OCI-LY7 (cell line): ENCODE measurements around the gene ENAH. TPM values are rescaled to one million over a fixed set of nuclear protein-coding genes. Genes with fewer than 3 reads are reported as not detected.

ENCODE experiments used
- BruUV-seq: library from RNA; stranded (reverse); fragments of 400-500 nt; replicated peaks from 2 replicates; lab custom pipeline; 2021; lab: Mats Ljungman, UMichigan
- CTCF ChIA-PET: fragments of 300-600 bp; sonication (Branson Sonifier 250); formaldehyde crosslinking; loops from one replicate; lab custom pipeline; 2022; ENCODE audit warnings: antibody characterized with exemption; ENCODE audit not compliant: unreplicated experiment; lab: Charles Lee
- POLR2A ChIA-PET: fragments of 300-600 bp; sonication (Branson Sonifier 250); formaldehyde crosslinking; loops from one replicate; lab custom pipeline; 2022; ENCODE audit warnings: antibody characterized with exemption; lab: Charles Lee
- DNase-seq: peaks from one replicate; pipeline ENCODE4 v3.0.0-alpha.2; 2015; ENCODE audit warnings: low spot score
- H2AFZ ChIP-seq: fragments of 200-600 bp; sonication (generic), shearing (Covaris generic); 2 replicates; pipeline ENCODE4 v1.6.1; 2014; ENCODE audit warnings: mild to moderate bottlenecking, antibody characterized with exemption, low read length, moderate library complexity
- H3K27ac ChIP-seq: fragments of 200-600 bp; sonication (generic); 2 replicates; pipeline ENCODE4 v1.5.1; 2014; ENCODE audit warnings: mixed run types, low read depth, mild to moderate bottlenecking, moderate library complexity, low read length, inconsistent platforms; ENCODE audit not compliant: poor library complexity, severe bottlenecking
- H3K36me3 ChIP-seq: fragments of 200-600 bp; sonication (generic); 2 replicates; pipeline ENCODE4 v1.6.1; 2014; ENCODE audit warnings: mild to moderate bottlenecking, antibody characterized with exemption, low read length, moderate library complexity, mixed read lengths; ENCODE audit not compliant: insufficient read depth
- H3K4me1 ChIP-seq: fragments of 200-600 bp; sonication (generic); 2 replicates; pipeline ENCODE4 v1.5.1; 2014; ENCODE audit warnings: mild to moderate bottlenecking, low read length; ENCODE audit not compliant: insufficient read depth, poor library complexity, severe bottlenecking
- H3K4me2 ChIP-seq: fragments of 200-600 bp; sonication (generic); 2 replicates; pipeline ENCODE4 v1.6.1; 2014; ENCODE audit warnings: mild to moderate bottlenecking, low read length
- H3K4me3 ChIP-seq: fragments of 200-600 bp; sonication (generic); 2 replicates; pipeline ENCODE4 v1.5.1; 2014; ENCODE audit warnings: mild to moderate bottlenecking, low read depth, low read length; ENCODE audit not compliant: poor library complexity, severe bottlenecking
- H3K79me2 ChIP-seq: fragments of 200-600 bp; sonication (generic); 2 replicates; pipeline ENCODE4 v1.6.1; 2016; ENCODE audit warnings: low read depth, mild to moderate bottlenecking, low read length, moderate library complexity, mixed read lengths; ENCODE audit not compliant: insufficient read depth
- H3K9me2 ChIP-seq: fragments of 200-600 bp; sonication (generic); 2 replicates; pipeline ENCODE4 v1.6.1; 2016; ENCODE audit warnings: mild to moderate bottlenecking, low read length, mixed read lengths; ENCODE audit not compliant: insufficient read depth
- H3K9me3 ChIP-seq: fragments of 200-600 bp; sonication (generic); 2 replicates; pipeline ENCODE4 v1.6.1; 2014; ENCODE audit warnings: mild to moderate bottlenecking, mixed run types, low read length, mixed read lengths
- H4K20me1 ChIP-seq: fragments of 200-600 bp; sonication (generic); 2 replicates; pipeline ENCODE4 v1.6.1; 2014; ENCODE audit warnings: mild to moderate bottlenecking, antibody characterized with exemption, low read length, moderate library complexity, mixed read lengths; ENCODE audit not compliant: insufficient read depth
- CTCF ChIP-seq: fragments of 200-600 bp; sonication (generic); conservative IDR thresholded peaks from 2 replicates; pipeline ENCODE4 v1.5.1; 2014; ENCODE audit warnings: mild to moderate bottlenecking, antibody characterized with exemption, low read length, moderate library complexity, mixed read lengths
- EZH2phosphoT487 ChIP-seq: fragments of 200-600 bp; sonication (generic); IDR thresholded peaks from 2 replicates; pipeline ENCODE4 v1.6.1; 2018; ENCODE audit warnings: low read depth, borderline replicate concordance, mild to moderate bottlenecking, mixed run types, antibody characterized with exemption, low read length, moderate library complexity, mixed read lengths
- intact Hi-C: fragments of 100-400 bp; cut with micrococcal nuclease; formaldehyde crosslinking; loops from one replicate; pipeline ENCODE4 v1.10.0; 2022; ENCODE audit not compliant: unreplicated experiment
- total RNA-seq, 2 experiments: library from RNA; depleted of rRNA in 1 of 2; stranded (reverse); fragments of >200 nt in 1 of 2; shearing (Covaris generic) in 1 of 2; gene quantifications; 2 replicates each; pipeline ENCODE4 v1.2.3, GENCODE V29; 2014 to 2022

The ENAH gene
- total RNA-seq, 2 experiments from 2014 or later, result 4.6 to 18.1 TPM

- no peaks in the 10 kb centered on the region for H3K9me2 ChIP-seq
- H3K27ac ChIP-seq, result no peak overlapping the region
- H4K20me1 ChIP-seq, result no peaks in the 10 kb centered on the region
- BruUV-seq, result no TSS peak
- no peak overlapping the region for H3K4me2 ChIP-seq
- intact Hi-C loops, result loop anchor here (1.0 to 5.0 kb wide), 3 partner anchors 101 to 322 kb away; no protein-coding TSS in a partner anchor
- H2AFZ ChIP-seq, result no peak overlapping the region
- peak; percentile 52 for DNase-seq
- H3K4me1 ChIP-seq, result peaks cover 36% of the 10 kb centered on the region
- POLR2A ChIA-PET, result interaction anchor here (0.5 to 1.3 kb wide), 13 partner anchors 15 to 231 kb away, joined by 3 to 6 read pairs (median 3); no protein-coding TSS in a partner anchor
- H3K4me3 ChIP-seq, result no peak overlapping the region
- TF ChIP-seq CTCF (peak; percentile 74), EZH2phosphoT487 (no peak)
- H3K36me3 ChIP-seq, result no peaks in the 10 kb centered on the region
- H3K9me3 ChIP-seq, result no peaks in the 10 kb centered on the region
- no peaks in the 10 kb centered on the region for H3K79me2 ChIP-seq
- CTCF ChIA-PET, result interaction anchor here (0.6 to 1.4 kb wide), 3 partner anchors 173 to 229 kb away, joined by 3 to 6 read pairs (median 3); no protein-coding TSS in a partner anchor
Measured at GRCh38 chr1:225655509-225656258, 2.8 kb upstream of the ENAH start.

GRCh38 chr1:225654688-225655508, 2.0 kb upstream of the ENAH start:
- no peaks in the 10 kb centered on the region for H3K9me3 ChIP-seq
- H2AFZ ChIP-seq, result no peak overlapping the region
- TF ChIP-seq CTCF (no peak), EZH2phosphoT487 (no peak)
- no peak overlapping the region for H3K27ac ChIP-seq
- intact Hi-C loops, result loop anchor here (1.0 to 5.0 kb wide), 5 partner anchors 100 to 322 kb away; partner anchors contain the start of gene LBR
- DNase-seq, result no peak
- H3K4me2 ChIP-seq, result no peak overlapping the region
- no peaks in the 10 kb centered on the region for H4K20me1 ChIP-seq
- BruUV-seq, result no TSS peak
- H3K4me1 ChIP-seq, result peaks cover 28% of the 10 kb centered on the region
- H3K9me2 ChIP-seq, result no peaks in the 10 kb centered on the region
- POLR2A ChIA-PET, result interaction anchor here (0.5 to 1.3 kb wide), 15 partner anchors 14 to 275 kb away, joined by 3 to 6 read pairs (median 3); no protein-coding TSS in a partner anchor
- H3K36me3 ChIP-seq, result no peaks in the 10 kb centered on the region
- no peak overlapping the region for H3K4me3 ChIP-seq
- CTCF ChIA-PET, result interaction anchor here (0.6 to 1.4 kb wide), 3 partner anchors 172 to 228 kb away, joined by 3 to 6 read pairs (median 3); no protein-coding TSS in a partner anchor
- H3K79me2 ChIP-seq, result no peaks in the 10 kb centered on the region
